PFSK-1 (cell line): Measurements from ENCODE around the gene RNF217.

ENCODE experiments used
- FOXP2 ChIP-seq: optimal IDR thresholded peaks from 2 replicates; pipeline ENCODE3; 2011; ENCODE audit warnings: borderline replicate concordance, control low read depth, inconsistent platforms; ENCODE audit not compliant: insufficient read depth; ENCODE audit errors: extremely low read length, extremely low read depth
- POLR2AphosphoS5 ChIP-seq: IDR thresholded peaks from 2 replicates; pipeline ENCODE4 v1.6.1; 2012; ENCODE audit warnings: low read depth, mild to moderate bottlenecking, control low read depth, low read length, moderate library complexity
- SIN3A ChIP-seq: IDR thresholded peaks from 2 replicates; pipeline ENCODE4 v1.6.1; 2012; ENCODE audit warnings: mild to moderate bottlenecking, low read length, moderate library complexity, borderline replicate concordance; ENCODE audit not compliant: insufficient read depth
- TAF1 ChIP-seq: IDR thresholded peaks from 2 replicates; pipeline ENCODE4 v1.6.1; 2012; ENCODE audit warnings: low read length, control low read depth, borderline replicate concordance; ENCODE audit not compliant: insufficient read depth
- TF ChIP-seq, protein P1 (sequence below), 2 experiments: IDR thresholded peaks; 2 replicates each; pipeline versions ENCODE4 v1.6.1 to v1.8.0; 2011 to 2012; ENCODE audit warnings: low read depth in 2 of 2, low read length in 2 of 2, control low read depth in 1 of 2, inconsistent platforms in 1 of 2, mild to moderate bottlenecking in 1 of 2, moderate library complexity in 1 of 2; ENCODE audit not compliant: insufficient read depth in 1 of 2

Gene RNF217

DNA sequence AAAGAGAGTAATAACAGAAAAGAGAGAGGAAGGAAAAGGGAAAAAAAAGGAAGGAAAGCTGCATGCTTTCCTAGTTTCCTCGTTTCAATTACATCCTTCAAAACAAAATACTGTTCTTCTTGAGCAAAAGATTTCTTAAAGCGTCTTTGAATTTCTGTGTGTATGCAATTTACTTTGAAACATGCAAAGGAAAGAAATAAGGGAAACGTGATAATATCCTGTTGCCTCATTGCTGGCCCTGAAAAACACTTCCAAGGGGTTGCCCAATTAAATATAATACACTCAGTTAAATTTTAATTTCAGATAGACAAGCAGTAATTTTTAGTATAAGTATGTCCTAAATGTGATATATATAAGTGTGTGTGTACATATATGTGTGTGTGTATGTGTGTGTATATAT lies 140.2 kb downstream of the RNF217 start:
- TF ChIP-seq SIN3A: no peak
- TF ChIP-seq POLR2AphosphoS5: no peak
- TF ChIP-seq TAF1: no peak
- TF ChIP-seq, protein P1, sequence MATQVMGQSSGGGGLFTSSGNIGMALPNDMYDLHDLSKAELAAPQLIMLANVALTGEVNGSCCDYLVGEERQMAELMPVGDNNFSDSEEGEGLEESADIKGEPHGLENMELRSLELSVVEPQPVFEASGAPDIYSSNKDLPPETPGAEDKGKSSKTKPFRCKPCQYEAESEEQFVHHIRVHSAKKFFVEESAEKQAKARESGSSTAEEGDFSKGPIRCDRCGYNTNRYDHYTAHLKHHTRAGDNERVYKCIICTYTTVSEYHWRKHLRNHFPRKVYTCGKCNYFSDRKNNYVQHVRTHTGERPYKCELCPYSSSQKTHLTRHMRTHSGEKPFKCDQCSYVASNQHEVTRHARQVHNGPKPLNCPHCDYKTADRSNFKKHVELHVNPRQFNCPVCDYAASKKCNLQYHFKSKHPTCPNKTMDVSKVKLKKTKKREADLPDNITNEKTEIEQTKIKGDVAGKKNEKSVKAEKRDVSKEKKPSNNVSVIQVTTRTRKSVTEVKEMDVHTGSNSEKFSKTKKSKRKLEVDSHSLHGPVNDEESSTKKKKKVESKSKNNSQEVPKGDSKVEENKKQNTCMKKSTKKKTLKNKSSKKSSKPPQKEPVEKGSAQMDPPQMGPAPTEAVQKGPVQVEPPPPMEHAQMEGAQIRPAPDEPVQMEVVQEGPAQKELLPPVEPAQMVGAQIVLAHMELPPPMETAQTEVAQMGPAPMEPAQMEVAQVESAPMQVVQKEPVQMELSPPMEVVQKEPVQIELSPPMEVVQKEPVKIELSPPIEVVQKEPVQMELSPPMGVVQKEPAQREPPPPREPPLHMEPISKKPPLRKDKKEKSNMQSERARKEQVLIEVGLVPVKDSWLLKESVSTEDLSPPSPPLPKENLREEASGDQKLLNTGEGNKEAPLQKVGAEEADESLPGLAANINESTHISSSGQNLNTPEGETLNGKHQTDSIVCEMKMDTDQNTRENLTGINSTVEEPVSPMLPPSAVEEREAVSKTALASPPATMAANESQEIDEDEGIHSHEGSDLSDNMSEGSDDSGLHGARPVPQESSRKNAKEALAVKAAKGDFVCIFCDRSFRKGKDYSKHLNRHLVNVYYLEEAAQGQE (IDR thresholded peaks at IDR 0.05; ENCODE audit: insufficient read depth in 1 of 2, low read depth in 2 of 2, low read length in 2 of 2): no peak
- no peak for TF ChIP-seq FOXP2

DNA sequence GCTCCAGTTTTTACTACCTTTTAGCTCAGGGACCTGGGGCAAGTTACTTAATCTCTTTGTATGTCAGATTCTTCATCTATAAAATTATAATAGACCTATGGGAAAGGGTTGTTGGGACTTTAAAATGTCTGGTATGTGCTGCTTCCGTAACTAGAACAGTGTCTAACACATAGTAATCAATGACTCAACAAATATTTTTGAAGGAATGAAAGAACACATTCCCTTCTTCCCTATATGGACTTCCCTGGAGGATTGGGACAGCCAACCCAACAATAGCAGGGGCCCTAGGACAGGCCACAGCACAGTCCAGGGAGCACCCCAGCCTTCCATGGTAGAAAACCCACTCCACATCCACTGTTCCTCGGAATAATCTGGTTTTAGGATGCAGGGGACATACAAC lies 140.7 kb downstream of the RNF217 start:
- TF ChIP-seq, protein P1 (IDR thresholded peaks at IDR 0.05; ENCODE audit: insufficient read depth in 1 of 2, low read depth in 2 of 2, low read length in 2 of 2): no peak
- TF ChIP-seq SIN3A: no peak
- TF ChIP-seq TAF1: no peak
- TF ChIP-seq FOXP2: no peak
- no peak for TF ChIP-seq POLR2AphosphoS5

- TF ChIP-seq FOXP2 (no peak), TAF1 (no peak), SIN3A (no peak), POLR2AphosphoS5 (no peak)
- TF ChIP-seq, protein P1 (IDR thresholded peaks at IDR 0.05; ENCODE audit: insufficient read depth in 1 of 2, low read depth in 2 of 2, low read length in 2 of 2): no peak
These were observed 142.2 kb downstream of the RNF217 start for GRCh38 chr6:125104425-125104824.

GRCh38 chr6:125107048-125107447 lies 144.8 kb downstream of the RNF217 start:
- TF ChIP-seq, protein P1 (IDR thresholded peaks at IDR 0.05; ENCODE audit: insufficient read depth in 1 of 2, low read depth in 2 of 2, low read length in 2 of 2): no peak
- TF ChIP-seq SIN3A (no peak), TAF1 (no peak), POLR2AphosphoS5 (no peak)

- TF ChIP-seq FOXP2 (no peak), POLR2AphosphoS5 (no peak), SIN3A (no peak), TAF1 (no peak)
- TF ChIP-seq, protein P1 (IDR thresholded peaks at IDR 0.05; ENCODE audit: insufficient read depth in 1 of 2, low read depth in 2 of 2, low read length in 2 of 2): no peak
These were observed 145.7 kb downstream of the RNF217 start for GRCh38 chr6:125107896-125108295.
